Neuronal stem cell (in vitro differentiated cells): ENCODE data around the gene MSANTD2.
A peak's percentile ranks its signal among the peaks of the same experiment; 100 is the strongest.

Source experiments
- DNase-seq: peaks from one replicate; pipeline ENCODE4 v3.0.0-alpha.2; 2013; ENCODE audit warnings: low spot score
- H2AFZ ChIP-seq: one replicate; pipeline ENCODE4 v1.6.1; 2013; ENCODE audit warnings: mild to moderate bottlenecking, low read length, inconsistent platforms
- H2AK5ac ChIP-seq: 2 replicates; pipeline ENCODE4 v1.6.1; 2013; ENCODE audit warnings: low read depth, mild to moderate bottlenecking, inconsistent platforms, low read length, moderate library complexity, mixed read lengths
- H2BK120ac ChIP-seq: 2 replicates; pipeline ENCODE4 v1.6.1; 2013; ENCODE audit warnings: low read depth, mild to moderate bottlenecking, inconsistent platforms, low read length, moderate library complexity, mixed read lengths
- H2BK12ac ChIP-seq: one replicate; pipeline ENCODE4 v1.6.1; 2013; ENCODE audit warnings: low read length, inconsistent platforms
- H2BK15ac ChIP-seq: 2 replicates; pipeline ENCODE4 v1.6.1; 2013; ENCODE audit warnings: mild to moderate bottlenecking, low read length, inconsistent platforms, mixed read lengths
- H2BK5ac ChIP-seq: one replicate; pipeline ENCODE4 v1.6.1; 2013; ENCODE audit warnings: inconsistent platforms, mild to moderate bottlenecking, low read length, moderate library complexity
- H3K14ac ChIP-seq: one replicate; pipeline ENCODE4 v1.6.1; 2013; ENCODE audit warnings: low read length, inconsistent platforms
- H3K18ac ChIP-seq: 2 replicates; pipeline ENCODE4 v1.6.1; 2013; ENCODE audit warnings: low read length, inconsistent platforms
- H3K23ac ChIP-seq: 2 replicates; pipeline ENCODE4 v1.6.1; 2013; ENCODE audit warnings: low read depth, mild to moderate bottlenecking, mixed read lengths, low read length, inconsistent platforms; ENCODE audit not compliant: poor library complexity
- H3K27ac ChIP-seq: replicated peaks from 3 replicates; pipeline ENCODE4 v1.5.1; 2013; ENCODE audit warnings: low read length, inconsistent platforms
- H3K27me3 ChIP-seq, 3 experiments: 2 replicates each; pipeline ENCODE4 v1.6.1; 2013; ENCODE audit warnings: low read length in 3 of 3, mild to moderate bottlenecking in 2 of 3, inconsistent platforms in 1 of 3, low read depth in 1 of 3, mixed read lengths in 1 of 3, moderate library complexity in 1 of 3; ENCODE audit not compliant: control insufficient read depth in 3 of 3, insufficient read depth in 3 of 3
- H3K36me3 ChIP-seq, 2 donors: replicated peaks in 1 of 2; 2 replicates each; pipeline ENCODE4 v1.6.1; 2013; ENCODE audit warnings: low read length in 2 of 2; ENCODE audit not compliant: control insufficient read depth in 2 of 2, insufficient read depth in 2 of 2
- H3K4ac ChIP-seq: 2 replicates; pipeline ENCODE4 v1.6.1; 2013; ENCODE audit warnings: inconsistent platforms, mild to moderate bottlenecking, low read length, moderate library complexity
- H3K4me1 ChIP-seq, 2 donors: 1 replicate in 1 of 2; 2 replicates in 1 of 2; pipeline ENCODE4 v1.6.1; 2013; ENCODE audit warnings: low read length in 2 of 2, low read depth in 1 of 2; ENCODE audit not compliant: control insufficient read depth in 2 of 2, insufficient read depth in 1 of 2
- H3K4me2 ChIP-seq: one replicate; pipeline ENCODE4 v1.6.1; 2013; ENCODE audit warnings: mild to moderate bottlenecking, low read length, inconsistent platforms; ENCODE audit not compliant: insufficient read depth, poor library complexity, severe bottlenecking
- H3K4me3 ChIP-seq, 2 donors: 2 replicates each; pipeline ENCODE4 v1.5.1; 2013; ENCODE audit warnings: low read length in 2 of 2, mild to moderate bottlenecking in 2 of 2, inconsistent platforms in 1 of 2, moderate library complexity in 1 of 2
- H3K79me1 ChIP-seq: one replicate; pipeline ENCODE4 v1.6.1; 2013; ENCODE audit warnings: low read depth, mild to moderate bottlenecking, inconsistent platforms, low read length, moderate library complexity
- H3K9ac ChIP-seq: one replicate; pipeline ENCODE4 v1.6.1; 2013; ENCODE audit warnings: mild to moderate bottlenecking, low read depth, low read length, inconsistent platforms; ENCODE audit not compliant: poor library complexity
- H3K9me3 ChIP-seq, 2 donors: replicated peaks in 1 of 2; 2 replicates each; pipeline versions ENCODE3 to v1.6.1; 2013; ENCODE audit warnings: low read length in 2 of 2, mild to moderate bottlenecking in 2 of 2, inconsistent platforms in 1 of 2, low read depth in 1 of 2, mixed read lengths in 1 of 2, moderate library complexity in 1 of 2; ENCODE audit not compliant: control insufficient read depth in 2 of 2, insufficient read depth in 1 of 2
- H4K8ac ChIP-seq: one replicate; pipeline ENCODE4 v1.6.1; 2013; ENCODE audit warnings: low read depth, mild to moderate bottlenecking, inconsistent platforms, low read length, moderate library complexity
- H4K91ac ChIP-seq: one replicate; pipeline ENCODE4 v1.6.1; 2013; ENCODE audit warnings: low read length, low read depth, mild to moderate bottlenecking, inconsistent platforms; ENCODE audit not compliant: poor library complexity
- WGBS, 2 donors: extraction: QIAGEN DNeasy Blood & Tissue Kit; methylation state at CpG; one replicate each; pipeline ENCODE4 v1.1.7; 2013; ENCODE audit warnings: missing lambda C conversion rate in 2 of 2, mixed read lengths in 1 of 2; ENCODE audit not compliant: insufficient read length in 2 of 2, insufficient replicate concordance in 1 of 2; ENCODE audit errors: extremely low coverage in 2 of 2; 5-methylcytosine and 5-hydroxymethylcytosine counted together

MSANTD2 gene

DNA sequence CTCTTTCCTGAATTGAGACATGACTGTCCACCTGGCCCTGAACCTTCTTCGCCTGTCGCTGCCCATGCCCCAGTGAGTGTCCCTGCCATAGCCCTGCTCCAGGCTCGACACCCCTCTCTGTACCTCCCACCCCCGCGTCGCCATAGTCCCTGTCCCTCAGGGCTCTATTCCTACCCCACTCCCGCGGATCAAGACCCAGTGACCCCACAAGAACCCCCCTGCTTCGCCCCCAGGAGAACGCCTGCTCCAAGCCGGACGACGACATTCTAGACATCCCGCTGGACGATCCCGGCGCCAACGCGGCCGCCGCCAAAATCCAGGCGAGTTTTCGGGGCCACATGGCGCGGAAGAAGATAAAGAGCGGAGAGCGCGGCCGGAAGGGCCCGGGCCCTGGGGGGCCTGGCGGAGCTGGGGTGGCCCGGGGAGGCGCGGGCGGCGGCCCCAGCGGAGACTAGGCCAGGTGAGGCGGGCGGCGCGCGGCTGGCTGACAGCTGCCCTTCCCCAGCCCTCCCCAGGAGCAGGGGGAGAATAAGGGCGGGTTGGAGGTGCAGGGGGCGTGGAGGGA, 54.9 kb downstream of the MSANTD2 start:
- Histone ChIP-seq H3K4me2 (peak overlapping the region; percentile 52), H4K91ac (no peak overlapping the region), H3K4ac (no peak overlapping the region), H3K9ac (no peak overlapping the region), H2BK15ac (peak overlapping the region; percentile 86), H3K18ac (peak overlapping the region; percentile 68), H2AK5ac (peak overlapping the region; percentile 12), H3K4me1 (peaks cover 4 to 11% of the 10 kb centered on the region in 2 donors), H3K14ac (no peak overlapping the region), H3K27me3 (peaks cover 0 to 100% (median 62%) of the 10 kb centered on the region in 3 experiments), H3K4me3 (no peak overlapping the region), H2BK12ac (no peak overlapping the region), H4K8ac (no peak overlapping the region), H2BK120ac (no peak overlapping the region), H3K23ac (no peak overlapping the region), H3K27ac (no peak overlapping the region), H3K79me1 (no peaks in the 10 kb centered on the region), H2AFZ (no peak overlapping the region), H3K9me3 (peaks cover 2 to 16% of the 10 kb centered on the region in 2 donors), H2BK5ac (no peak overlapping the region), H3K36me3 (peaks cover 0 to 20% of the 10 kb centered on the region in 2 donors)
- WGBS, 2 donors: no CpG with 5 or more reads among the region's 44 CpGs
- DNase-seq: no peak

DNA sequence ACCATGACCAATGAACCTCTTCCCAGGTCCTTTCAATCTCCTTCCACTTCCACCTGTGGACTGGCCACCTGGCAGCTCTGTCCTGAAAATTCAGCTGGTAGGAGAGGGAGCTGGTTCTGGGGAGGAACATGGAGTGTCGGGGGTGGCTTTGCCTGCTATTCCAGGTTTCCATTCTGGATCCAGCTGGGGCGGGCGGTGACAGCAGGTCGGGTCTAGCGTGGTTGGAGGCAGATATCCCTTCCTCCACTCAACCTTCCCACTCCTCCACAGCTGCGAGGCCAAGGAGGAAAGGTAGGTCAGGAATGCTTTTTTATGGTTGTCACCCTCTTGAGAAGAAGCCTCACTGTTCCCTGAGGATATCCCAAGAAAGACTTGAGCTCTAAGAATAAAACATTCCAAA, 57.2 kb downstream of the MSANTD2 start:
- no peak overlapping the region for H3K4me2 ChIP-seq
- no peak for DNase-seq
- H3K27ac ChIP-seq: no peak overlapping the region
- H3K9ac ChIP-seq: no peak overlapping the region
- H3K4me1 ChIP-seq: peaks cover 16 to 20% of the 10 kb centered on the region in 2 donors
- no CpG with 5 or more reads among the region's 6 CpGs for WGBS, 2 donors
- H2BK120ac ChIP-seq: no peak overlapping the region
- H4K8ac ChIP-seq: no peak overlapping the region
- H3K36me3 ChIP-seq: peaks cover 0 to 20% of the 10 kb centered on the region in 2 donors
- no peak overlapping the region for H3K4ac ChIP-seq
- no peak overlapping the region for H4K91ac ChIP-seq
- no peak overlapping the region for H2BK15ac ChIP-seq
- no peak overlapping the region for H2BK5ac ChIP-seq
- peaks cover 0 to 90% (median 45%) of the 10 kb centered on the region in 3 experiments for H3K27me3 ChIP-seq
- no peak overlapping the region for H2AK5ac ChIP-seq
- H3K14ac ChIP-seq: no peak overlapping the region
- no peak overlapping the region for H3K18ac ChIP-seq
- no peak overlapping the region for H2BK12ac ChIP-seq
- H3K23ac ChIP-seq: no peak overlapping the region
- H3K9me3 ChIP-seq: peaks cover 2 to 10% of the 10 kb centered on the region in 2 donors
- no peak overlapping the region for H2AFZ ChIP-seq
- no peaks in the 10 kb centered on the region for H3K79me1 ChIP-seq
- H3K4me3 ChIP-seq: no peak overlapping the region

DNA sequence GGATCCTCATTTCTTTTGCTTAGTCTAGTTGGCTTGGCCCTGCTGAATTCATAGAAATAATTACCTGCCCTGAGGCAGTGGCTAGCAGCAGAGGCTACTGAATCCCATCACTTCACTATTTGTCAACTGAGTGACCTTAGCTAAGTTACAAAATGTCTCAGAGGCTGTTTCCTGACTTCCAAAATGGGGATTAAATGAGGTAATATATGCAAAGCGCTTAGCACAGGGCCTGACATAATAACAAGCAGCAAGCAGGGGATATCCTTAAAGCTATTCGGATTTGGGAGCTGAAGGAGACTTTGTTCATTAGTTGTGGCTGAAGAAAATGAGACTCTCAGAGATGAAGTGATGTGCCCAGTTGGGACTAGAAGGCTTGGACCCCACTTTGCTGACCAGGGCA, 57.7 kb downstream of the MSANTD2 start:
- Histone ChIP-seq H3K9ac (no peak overlapping the region), H3K4ac (no peak overlapping the region), H3K9me3 (peaks cover 2 to 8% of the 10 kb centered on the region in 2 donors), H3K36me3 (peaks cover 0 to 20% of the 10 kb centered on the region in 2 donors), H2BK12ac (no peak overlapping the region), H2BK5ac (no peak overlapping the region), H4K8ac (no peak overlapping the region), H2AFZ (no peak overlapping the region), H3K4me3 (no peak overlapping the region), H3K27ac (no peak overlapping the region), H3K4me2 (no peak overlapping the region), H3K4me1 (peaks cover 20 to 25% of the 10 kb centered on the region in 2 donors), H3K14ac (no peak overlapping the region), H2BK15ac (no peak overlapping the region), H3K27me3 (peaks cover 0 to 89% (median 40%) of the 10 kb centered on the region in 3 experiments), H3K23ac (no peak overlapping the region), H2BK120ac (no peak overlapping the region), H3K79me1 (no peaks in the 10 kb centered on the region), H2AK5ac (no peak overlapping the region), H4K91ac (no peak overlapping the region), H3K18ac (no peak overlapping the region)
- no peak for DNase-seq
- WGBS, 2 donors: no CpG with 5 or more reads among the region's 2 CpGs

DNA sequence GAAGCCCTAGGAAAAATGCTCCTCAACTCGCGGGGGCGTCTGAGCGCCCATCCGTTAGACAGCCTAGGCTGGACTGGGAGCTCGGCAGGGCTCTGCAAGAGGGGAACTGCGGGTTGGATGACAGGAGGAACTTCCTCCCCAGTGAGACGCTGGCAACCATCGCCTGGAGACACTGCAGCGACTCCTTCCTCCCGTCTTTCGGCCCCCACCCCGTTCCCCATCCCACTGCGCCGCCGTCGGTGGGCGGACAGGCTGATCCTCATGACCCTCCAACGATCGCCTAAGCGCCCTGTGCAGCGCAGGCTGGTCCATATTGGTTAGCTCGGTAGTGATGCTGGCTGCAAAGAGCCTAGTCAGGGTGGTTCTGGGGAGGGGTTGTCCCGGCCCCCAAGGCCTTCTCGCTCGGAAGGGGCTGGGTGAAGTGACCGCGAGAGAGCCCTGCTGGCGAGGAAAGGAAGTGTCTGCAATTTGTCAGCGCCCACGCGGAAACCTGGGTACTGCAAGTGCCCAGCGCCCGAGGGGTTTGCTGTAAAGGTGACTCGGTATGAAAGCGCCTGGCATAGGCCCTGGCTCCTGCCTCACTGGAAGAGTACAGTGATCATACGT, 59.8 kb downstream of the MSANTD2 start:
- peaks cover 3 to 73% (median 23%) of the 10 kb centered on the region in 3 experiments for H3K27me3 ChIP-seq
- no peak overlapping the region for H2BK12ac ChIP-seq
- peaks cover 0 to 8% of the 10 kb centered on the region in 2 donors for H3K9me3 ChIP-seq
- H4K8ac ChIP-seq: no peak overlapping the region
- peak overlapping the region; percentile 55 to 80 for H3K4me3 ChIP-seq
- DNase-seq: no peak
- H3K4me1 ChIP-seq: peaks cover 14 to 31% of the 10 kb centered on the region in 2 donors
- H2AK5ac ChIP-seq: no peak overlapping the region
- H3K9ac ChIP-seq: peak overlapping the region; percentile 2
- H2BK5ac ChIP-seq: no peak overlapping the region
- H2BK120ac ChIP-seq: no peak overlapping the region
- peaks cover 0 to 3% of the 10 kb centered on the region in 2 donors for H3K36me3 ChIP-seq
- peak overlapping the region; percentile 82 for H2AFZ ChIP-seq
- no peak overlapping the region for H3K27ac ChIP-seq
- no peak overlapping the region for H2BK15ac ChIP-seq
- no peak overlapping the region for H3K14ac ChIP-seq
- H3K79me1 ChIP-seq: no peaks in the 10 kb centered on the region
- peak overlapping the region; percentile 45 for H3K18ac ChIP-seq
- no peak overlapping the region for H3K4ac ChIP-seq
- H3K23ac ChIP-seq: no peak overlapping the region
- no CpG with 5 or more reads among the region's 37 CpGs for WGBS, 2 donors
- H3K4me2 ChIP-seq: peak overlapping the region; percentile 78
- H4K91ac ChIP-seq: no peak overlapping the region
